Pancreas (tissue), 10 donors: ENCODE measurements around the gene IDUA. TPM values are rescaled to one million over a fixed set of nuclear protein-coding genes. Genes with fewer than 3 reads are reported as not detected.

Experiments
- ATAC-seq, 4 donors: fragments of 200-7000 bp; cut with Tn5 transposase; one replicate each; pipeline versions ENCODE4 v1.8.0 to v1.9.1; 2020; ENCODE audit warnings: mild to moderate bottlenecking in 4 of 4, moderate library complexity in 4 of 4
- DNase-seq, 6 donors: peaks; one replicate each; pipeline ENCODE4 v3.0.0-alpha.2; 2020
- FAIRE-seq: peaks from 2 replicates; lab custom pipeline; 2012; peaks lifted over from hg19 to GRCh38; lab: Jason Lieb, UNC
- H3K27ac ChIP-seq, 4 donors: fragments of 200-600 bp; sonication (generic); 1 replicate in 3 of 4; 2 replicates in 1 of 4; pipeline versions ENCODE4 v1.5.0 to v1.8.0; 2020
- H3K27me3 ChIP-seq, 4 donors: fragments of 200-600 bp; one replicate each; pipeline ENCODE4 v1.8.0; 2021
- H3K36me3 ChIP-seq, 3 donors: fragments of 200-600 bp; sonication (generic) in 1 of 3; one replicate each; pipeline versions ENCODE4 v1.5.0 to v1.8.0; 2020 to 2021
- H3K4me1 ChIP-seq, 3 donors: fragments of 200-600 bp; one replicate each; pipeline ENCODE4 v1.8.0; 2021
- H3K4me3 ChIP-seq, 4 donors: fragments of 200-600 bp; sonication (generic) in 2 of 4; one replicate each; pipeline versions ENCODE4 v1.5.0 to v1.8.0; 2020 to 2021
- H3K9me3 ChIP-seq, 4 donors: fragments of 200-600 bp; one replicate each; pipeline ENCODE4 v1.8.0; 2021
- CTCF ChIP-seq, 4 donors: fragments of 200-600 bp; sonication (generic) in 3 of 4; IDR thresholded peaks; one replicate each; pipeline versions ENCODE4 v1.5.0 to v1.8.0; 2021; ENCODE audit warnings: antibody characterized with exemption in 4 of 4
- WGBS, 2 donors: extraction: QIAGEN DNeasy Blood & Tissue Kit; methylation state at CpG; one replicate each; pipeline ENCODE4 v1.1.7; 2013; 5-methylcytosine and 5-hydroxymethylcytosine counted together
- intact Hi-C, 3 donors: fragments of 100-400 bp; cut with DNase I; formaldehyde crosslinking; loops; one replicate each; pipeline versions ENCODE4 v1.11.1 to v1.14.2; 2022
- polyA plus RNA-seq, 2 donors: library from polyadenylated mRNA; stranded (reverse); fragments of 200-250 nt; gene quantifications; one replicate each; pipeline ENCODE4 v1.2.3, GENCODE V29; 2013
- total RNA-seq, 6 donors: library from RNA; stranded (reverse); fragmentation: NEBNext Ultra II Directional in 4 of 6; extraction: Animal tissue kit (Norgen Biotek cat#: 25700) in 4 of 6; gene quantifications; one replicate each; pipeline versions ENCODE4 v1.2.1 to v1.2.4, GENCODE V29; 2021 to 2023
- donor health status: healthy with polysubstance abuse.
- donor health status: DM: no; HTN: no; CAD: no; lungs with moderate emphysema.
- donor health status: DM: no; HTN: no; CAD: no.
- donor health status: control.
- donor health status: control.
- donor health status: Bipolar disorder and iron deficiency.
- donor health status: DM: yes; HTN: yes; CAD: no.
- donor health status: DM: no; HTN: no; CAD: no.
- donor health status: DM: no; HTN: no; CAD: no.
- donor health status: DM: yes; HTN: yes; CAD: no.

Gene IDUA
- total and polyA plus RNA-seq, 8 donors, result 17.6 to 56.9 (median 23.3) TPM

DNA sequence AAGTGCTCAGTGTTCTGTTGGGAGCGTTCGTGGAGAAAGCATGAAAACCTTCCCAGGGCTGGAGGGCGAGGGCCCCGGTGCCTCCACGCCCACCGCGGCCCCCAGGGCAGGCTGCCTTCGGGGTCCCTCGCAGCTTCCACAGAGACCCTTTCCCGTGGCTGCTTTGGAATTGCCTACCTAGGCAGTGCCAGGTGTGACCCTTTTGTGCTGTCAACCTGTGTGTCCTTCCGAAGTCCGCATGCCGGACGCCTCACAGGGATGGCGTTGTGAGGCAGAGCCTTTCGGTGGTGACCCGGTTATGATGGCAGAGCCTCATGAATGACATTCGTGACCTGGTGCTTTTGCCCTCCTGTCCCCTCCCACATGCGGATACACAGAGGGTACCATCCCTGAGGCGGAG, 37.2 kb upstream of the IDUA start:
- no peak for DNase-seq
- intact Hi-C loops, result no loop called here
- TF ChIP-seq CTCF (IDR thresholded peaks at IDR 0.05), result no peak
- ATAC-seq, result no peak
- Histone ChIP-seq H3K27ac (no peak overlapping the region), H3K27me3 (no peaks in the 10 kb centered on the region), H3K36me3 (no peaks in the 10 kb centered on the region), H3K4me1 (no peaks in the 10 kb centered on the region), H3K9me3 (no peaks in the 10 kb centered on the region), H3K4me3 (no peak overlapping the region)
- FAIRE-seq, result no peak
- WGBS, 2 donors, result 92% methylated on average over 20 of the region's 20 CpGs

GRCh38 chr4:950136-951020, 36.5 kb upstream of the IDUA start:
- intact Hi-C loops, result no loop called here
- WGBS, 2 donors, result 91 to 92% methylated on average over 30 of the region's 30 CpGs
- no peak for FAIRE-seq
- no peaks in the 10 kb centered on the region for H3K27me3 ChIP-seq
- H3K4me1 ChIP-seq, result no peaks in the 10 kb centered on the region
- ATAC-seq, result no peak
- no peak for TF ChIP-seq CTCF (IDR thresholded peaks at IDR 0.05)
- H3K27ac ChIP-seq, result no peak overlapping the region
- peak in 1 of 6 donors; percentile 1 for DNase-seq
- H3K4me3 ChIP-seq, result no peak overlapping the region
- no peaks in the 10 kb centered on the region for H3K36me3 ChIP-seq
- H3K9me3 ChIP-seq, result no peaks in the 10 kb centered on the region

- no peak for FAIRE-seq
Measured at GRCh38 chr4:951186-951585, 35.7 kb upstream of the IDUA start.

DNA sequence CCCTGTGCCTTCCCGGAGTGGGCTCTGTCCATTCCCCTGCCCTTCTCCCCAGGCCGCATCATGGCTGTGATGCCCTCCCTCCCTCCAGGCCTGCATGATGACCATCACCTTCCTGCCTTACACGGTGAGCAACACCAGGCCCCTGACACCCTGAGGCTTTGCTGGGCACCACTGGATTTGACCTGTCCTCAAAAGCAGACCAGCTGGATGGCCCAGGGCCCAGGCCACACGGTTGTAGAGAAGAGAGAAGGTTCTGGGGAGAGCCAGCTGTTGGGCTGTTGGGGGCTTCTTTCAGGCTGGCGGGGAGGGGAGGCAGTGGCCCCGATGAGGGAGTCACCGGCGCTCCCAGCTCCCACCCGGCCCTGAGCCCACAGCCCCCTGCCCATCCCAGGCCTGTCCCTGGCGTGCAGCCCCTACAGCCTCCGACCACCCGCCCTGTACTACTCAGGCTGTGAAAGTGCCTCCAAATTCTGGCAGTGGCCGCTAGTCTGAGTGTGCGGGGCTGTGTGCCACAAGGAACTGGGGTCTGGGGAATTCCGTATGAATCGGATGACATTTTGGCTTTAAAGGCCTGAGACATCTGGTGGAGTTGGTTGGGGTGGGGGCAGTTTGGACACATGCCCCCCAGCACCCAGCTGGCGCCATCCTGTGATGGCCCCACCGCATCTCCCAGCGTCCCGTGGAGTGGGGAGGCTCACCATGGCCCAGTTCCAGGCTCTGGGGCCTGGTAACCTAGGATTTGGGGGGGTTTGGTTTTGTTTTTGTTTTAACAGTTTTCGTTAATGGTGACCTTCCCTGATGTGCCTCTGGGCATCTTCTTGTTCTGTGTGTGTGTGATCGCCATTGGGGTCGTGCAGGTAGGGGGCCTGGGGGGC, 35.0 kb upstream of the IDUA start:
- no peak for ATAC-seq
- WGBS, 2 donors, result 92 to 93% methylated on average over 23 of the region's 23 CpGs
- Histone ChIP-seq H3K4me1 (no peaks in the 10 kb centered on the region), H3K4me3 (no peak overlapping the region), H3K27ac (no peak overlapping the region), H3K36me3 (no peaks in the 10 kb centered on the region), H3K27me3 (no peaks in the 10 kb centered on the region), H3K9me3 (no peaks in the 10 kb centered on the region)
- DNase-seq, result peak in 1 of 6 donors; percentile 1
- no peak for FAIRE-seq
- intact Hi-C loops, result no loop called here
- TF ChIP-seq CTCF (IDR thresholded peaks at IDR 0.05), result no peak

More at GRCh38 chr4:951186-951585, 35.7 kb upstream of the IDUA start:
- TF ChIP-seq CTCF (IDR thresholded peaks at IDR 0.05), result no peak
- WGBS, 2 donors, result 87 to 89% methylated on average over 6 to 7 of the region's 7 CpGs
- Histone ChIP-seq H3K27me3 (no peaks in the 10 kb centered on the region), H3K27ac (no peak overlapping the region), H3K4me1 (no peaks in the 10 kb centered on the region), H3K36me3 (no peaks in the 10 kb centered on the region), H3K4me3 (no peak overlapping the region), H3K9me3 (no peaks in the 10 kb centered on the region)
- no peak for DNase-seq
- intact Hi-C loops, result no loop called here
- no peak for ATAC-seq
